ENCODE results near the gene TMEM182. TPM values are rescaled to one million over a fixed set of nuclear protein-coding genes. Genes with fewer than 3 reads are reported as not detected.
A peak's percentile ranks its signal among the peaks of the same experiment; 100 is the strongest.

TMEM182 gene
- total RNA-seq, 5 donors from 2014 or later (not counting 1 experiment from before 2014, with no cell fraction given) = 3.3 to 6.9 (median 5.7) TPM

DNA sequence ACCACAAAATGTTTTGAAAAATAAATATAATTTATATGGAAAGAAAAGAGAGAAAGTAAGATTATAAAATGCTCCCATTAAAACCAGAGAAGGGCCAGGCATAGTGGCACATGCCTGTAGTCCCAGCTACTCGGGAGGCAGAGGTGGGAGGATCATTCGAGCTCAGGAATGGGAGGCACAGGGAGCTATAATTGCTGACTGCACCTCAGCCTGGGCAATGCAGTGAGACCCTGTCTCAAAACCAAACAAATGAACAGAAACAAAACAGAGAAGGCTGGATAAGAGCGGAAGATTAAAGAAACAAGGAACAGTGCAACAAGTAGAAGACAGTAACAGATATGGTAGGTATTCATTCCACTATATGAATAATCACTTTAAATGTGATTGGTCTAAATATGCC is 18.6 kb upstream of the TMEM182 start:
- H3K27ac Mint-ChIP-seq = no peak overlapping the region
- H3K4me3 Mint-ChIP-seq = no peak overlapping the region
- peaks cover 4 to 8% (median 5%) of the 10 kb centered on the region in 3 donors for H3K4me1 Mint-ChIP-seq
- H3K4me3 ChIP-seq (ENCODE audit: control insufficient read depth in 1 of 2, extremely low read depth in 1 of 2, low read length in 1 of 2) = no peak overlapping the region
- H3K36me3 ChIP-seq (ENCODE audit: control insufficient read depth in 2 of 2, extremely low read depth in 1 of 2, insufficient read depth in 1 of 2, low read length in 1 of 2) = no peaks in the 10 kb centered on the region
- peaks cover 23% of the 10 kb centered on the region for H3K36me3 Mint-ChIP-seq
- WGBS (ENCODE audit: insufficient coverage) = 100% methylated on average over 2 of the region's 3 CpGs
- H3K27me3 Mint-ChIP-seq = no peaks in the 10 kb centered on the region
- H3K9me3 Mint-ChIP-seq = peaks cover 0 to 11% (median 5%) of the 10 kb centered on the region in 3 donors
- ChIA-PET POLR2A (no interaction called here), CTCF (interaction anchor here in 1 of 2 donors (1.1 kb wide), 1 partner anchor 10 kb away, joined by 4 read pairs; no protein-coding TSS in a partner anchor)
- no peaks in the 10 kb centered on the region for H3K27me3 ChIP-seq (replicated peaks in 1 of 2; ENCODE audit: control insufficient read depth in 2 of 2, extremely low read depth in 1 of 2, insufficient read depth in 2 of 2, low read length in 1 of 2)
- DNase-seq (no peak), ATAC-seq (replicated peaks in 1 of 4) (no peak)
- H3K9me3 ChIP-seq = no peaks in the 10 kb centered on the region
- no peak overlapping the region for H3K27ac ChIP-seq (ENCODE audit: low read length)
- no peaks in the 10 kb centered on the region for H3K4me1 ChIP-seq (ENCODE audit: control insufficient read depth in 1 of 2, extremely low read depth in 1 of 2, insufficient read depth in 2 of 2, low read length in 2 of 2)

DNA sequence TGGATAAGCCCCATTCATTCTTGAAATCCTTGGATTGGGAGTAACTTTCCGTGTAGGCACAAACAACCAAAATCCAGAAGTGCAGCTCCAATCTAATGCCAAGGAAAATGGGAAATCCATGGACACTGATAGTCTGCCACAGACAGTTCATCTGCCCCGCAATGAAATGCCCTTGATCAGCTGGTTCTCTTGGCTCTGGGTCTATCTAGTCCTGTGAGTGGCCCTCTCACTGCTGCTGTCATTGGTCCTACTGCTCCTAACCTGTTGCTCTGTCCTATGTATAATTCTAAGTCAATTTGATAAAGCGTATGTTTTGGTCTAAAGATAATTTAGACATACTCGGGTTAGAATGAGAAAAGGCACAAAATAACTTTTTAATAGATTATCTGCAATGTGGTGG is 13.7 kb upstream of the TMEM182 start:
- Mint-ChIP-seq H3K4me1 (no peaks in the 10 kb centered on the region), H3K4me3 (no peak overlapping the region), H3K27me3 (no peaks in the 10 kb centered on the region), H3K9me3 (peaks cover 0 to 11% (median 5%) of the 10 kb centered on the region in 3 donors), H3K27ac (no peak overlapping the region), H3K36me3 (peaks cover 14% of the 10 kb centered on the region)
- Histone ChIP-seq H3K4me3 (ENCODE audit: control insufficient read depth in 1 of 2, extremely low read depth in 1 of 2, low read length in 1 of 2) (no peak overlapping the region), H3K27ac (ENCODE audit: low read length) (no peak overlapping the region), H3K27me3 (replicated peaks in 1 of 2; ENCODE audit: control insufficient read depth in 2 of 2, extremely low read depth in 1 of 2, insufficient read depth in 2 of 2, low read length in 1 of 2) (no peaks in the 10 kb centered on the region), H3K36me3 (ENCODE audit: control insufficient read depth in 2 of 2, extremely low read depth in 1 of 2, insufficient read depth in 1 of 2, low read length in 1 of 2) (no peaks in the 10 kb centered on the region), H3K9me3 (no peaks in the 10 kb centered on the region), H3K4me1 (ENCODE audit: control insufficient read depth in 1 of 2, extremely low read depth in 1 of 2, insufficient read depth in 2 of 2, low read length in 2 of 2) (no peaks in the 10 kb centered on the region)
- ChIA-PET POLR2A (no interaction called here), CTCF (no interaction called here)
- WGBS (ENCODE audit: insufficient coverage) = 92% methylated on average over 2 of the region's 4 CpGs
- ATAC-seq (replicated peaks in 1 of 4) = no peak
- DNase-seq = no peak

DNA sequence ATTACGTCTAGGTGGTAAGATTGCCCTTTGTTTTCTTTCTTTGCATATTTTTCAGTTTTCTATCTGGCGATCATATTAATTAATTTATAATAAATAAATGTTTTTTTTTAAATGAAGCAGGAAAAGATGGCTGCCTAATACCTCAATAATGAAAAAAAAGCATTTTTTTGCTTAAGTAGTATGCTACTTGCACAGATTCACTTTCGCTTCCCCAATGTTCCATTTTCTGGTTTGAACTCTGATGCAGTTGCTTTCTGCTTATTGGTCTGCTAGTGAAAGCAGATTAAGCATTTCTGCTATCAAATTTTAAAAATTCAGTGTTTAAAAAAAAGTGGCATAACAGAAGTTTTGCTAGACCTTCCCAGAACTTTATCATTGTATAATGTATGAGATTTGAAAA is 11.9 kb upstream of the TMEM182 start:
- Mint-ChIP-seq H3K36me3 (peaks cover 10% of the 10 kb centered on the region), H3K4me3 (no peak overlapping the region)
- H3K4me3 ChIP-seq (ENCODE audit: control insufficient read depth in 1 of 2, extremely low read depth in 1 of 2, low read length in 1 of 2) = no peak overlapping the region

DNA sequence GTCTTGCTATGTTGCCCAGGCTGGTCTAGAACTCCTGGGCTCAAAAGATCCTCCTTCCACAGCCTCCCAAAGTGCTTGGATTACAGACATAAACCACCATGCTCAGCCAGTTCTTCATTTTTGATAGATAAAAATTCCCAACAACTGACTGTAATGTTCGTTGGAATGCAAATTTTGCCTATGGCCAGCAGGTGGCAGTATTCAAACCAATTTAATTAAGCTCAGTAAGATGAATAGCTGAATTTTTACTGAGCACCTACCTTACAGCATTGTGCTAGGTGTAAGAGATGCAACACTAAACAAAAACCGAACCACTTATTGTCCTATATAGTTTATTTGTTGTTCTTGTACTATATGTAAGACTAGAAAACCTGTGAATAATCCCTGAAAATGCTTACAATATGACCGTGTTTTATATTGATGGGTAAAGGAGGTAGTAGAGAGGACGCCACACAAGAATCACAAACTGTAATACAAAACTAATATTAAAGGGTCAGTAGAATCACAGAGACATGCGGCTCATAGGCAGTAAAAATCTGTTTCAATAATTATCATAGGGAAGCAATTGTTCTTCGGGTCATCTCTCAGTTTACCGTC is 8.2 kb upstream of the TMEM182 start:
- H3K27ac Mint-ChIP-seq = no peak overlapping the region
- H3K4me3 Mint-ChIP-seq = no peak overlapping the region
- no peaks in the 10 kb centered on the region for H3K4me1 Mint-ChIP-seq
- Histone ChIP-seq H3K4me1 (ENCODE audit: control insufficient read depth in 1 of 2, extremely low read depth in 1 of 2, insufficient read depth in 2 of 2, low read length in 2 of 2) (no peaks in the 10 kb centered on the region), H3K4me3 (ENCODE audit: control insufficient read depth in 1 of 2, extremely low read depth in 1 of 2, low read length in 1 of 2) (no peak overlapping the region), H3K27ac (ENCODE audit: low read length) (no peak overlapping the region), H3K36me3 (ENCODE audit: control insufficient read depth in 2 of 2, extremely low read depth in 1 of 2, insufficient read depth in 1 of 2, low read length in 1 of 2) (no peaks in the 10 kb centered on the region), H3K27me3 (replicated peaks in 1 of 2; ENCODE audit: control insufficient read depth in 2 of 2, extremely low read depth in 1 of 2, insufficient read depth in 2 of 2, low read length in 1 of 2) (no peaks in the 10 kb centered on the region), H3K9me3 (no peaks in the 10 kb centered on the region)
- peaks cover 13% of the 10 kb centered on the region for H3K36me3 Mint-ChIP-seq
- no peaks in the 10 kb centered on the region for H3K9me3 Mint-ChIP-seq
- DNase-seq (peak in 13 of 35 experiments; percentile 1 to 60 (median 10)), ATAC-seq (replicated peaks in 1 of 4) (peak in 1 of 4 experiments; percentile 29)
- ChIA-PET CTCF (interaction anchor here (0.6 to 4.0 kb wide), 21 partner anchors 8 to 1668 kb away, joined by 3 to 50 read pairs (median 4); partner anchors contain the start of gene TMEM182 (in 1 of the 2)), POLR2A (interaction anchor here in 1 of 2 donors (1.0 kb wide), 1 partner anchor 20 kb away, joined by 3 read pairs; no protein-coding TSS in a partner anchor)
- no peaks in the 10 kb centered on the region for H3K27me3 Mint-ChIP-seq
- no CpG with 5 or more reads among the region's 7 CpGs for WGBS (ENCODE audit: insufficient coverage)

More for the DNA sequence above, 11.9 kb upstream of the TMEM182 start:
- Mint-ChIP-seq H3K27me3 (no peaks in the 10 kb centered on the region), H3K27ac (no peak overlapping the region), H3K4me1 (no peaks in the 10 kb centered on the region), H3K9me3 (peaks cover 0 to 5% (median 2%) of the 10 kb centered on the region in 3 donors)
- DNase-seq (no peak), ATAC-seq (replicated peaks in 1 of 4) (no peak)
- Histone ChIP-seq H3K27me3 (replicated peaks in 1 of 2; ENCODE audit: control insufficient read depth in 2 of 2, extremely low read depth in 1 of 2, insufficient read depth in 2 of 2, low read length in 1 of 2) (no peaks in the 10 kb centered on the region), H3K27ac (ENCODE audit: low read length) (no peak overlapping the region), H3K36me3 (ENCODE audit: control insufficient read depth in 2 of 2, extremely low read depth in 1 of 2, insufficient read depth in 1 of 2, low read length in 1 of 2) (no peaks in the 10 kb centered on the region), H3K4me1 (ENCODE audit: control insufficient read depth in 1 of 2, extremely low read depth in 1 of 2, insufficient read depth in 2 of 2, low read length in 2 of 2) (no peaks in the 10 kb centered on the region), H3K9me3 (no peaks in the 10 kb centered on the region)
- ChIA-PET POLR2A (no interaction called here), CTCF (interaction anchor here in 1 of 2 donors (0.5 kb wide), 2 partner anchors 56 to 1145 kb away, joined by 3 read pairs; no protein-coding TSS in a partner anchor)
- whole genome bisulfite sequencing (ENCODE audit: insufficient coverage) = 100% methylated on average over 1 of the region's 3 CpGs

DNA sequence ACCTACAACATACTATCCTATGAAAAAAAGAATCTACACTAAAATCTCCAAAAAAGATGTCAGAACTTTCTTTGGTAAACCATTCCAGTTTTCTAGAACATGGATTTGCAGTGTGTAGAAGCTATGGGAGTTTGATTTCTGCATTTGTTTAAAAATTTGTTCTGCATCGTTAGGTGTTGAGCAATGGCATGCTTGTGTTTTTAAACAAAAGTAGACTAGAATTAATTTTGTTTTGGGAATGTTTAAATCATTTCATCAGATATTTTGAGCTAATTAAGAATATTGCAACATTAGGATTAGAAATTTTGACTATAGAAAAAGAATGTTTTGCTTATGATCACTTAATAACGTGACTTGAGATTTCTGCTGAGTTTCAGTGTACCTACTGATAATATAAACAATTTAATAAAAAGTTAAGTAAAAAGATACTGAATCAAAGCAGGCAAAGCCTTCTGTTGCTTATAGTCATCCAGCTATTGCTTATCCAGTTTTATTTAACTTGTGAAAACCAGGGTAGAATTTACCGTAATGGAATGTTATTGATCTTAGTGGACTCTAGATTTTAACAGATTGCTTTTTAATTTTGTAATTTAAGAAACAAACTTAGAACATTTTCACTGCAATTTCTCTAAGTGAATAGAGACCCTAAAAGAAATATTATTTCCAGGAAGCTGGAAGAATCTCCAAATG is 7.2 kb upstream of the TMEM182 start:
- ChIA-PET CTCF (interaction anchor here (0.7 to 4.0 kb wide), 8 partner anchors 9 to 59 kb away, joined by 3 to 50 read pairs (median 6); a partner anchor contains a TSS), POLR2A (no interaction called here)
- no peak overlapping the region for H3K4me3 Mint-ChIP-seq
- ATAC-seq (replicated peaks in 1 of 4) (no peak), DNase-seq (no peak)
- H3K9me3 ChIP-seq = no peaks in the 10 kb centered on the region
- H3K27me3 ChIP-seq (replicated peaks in 1 of 2; ENCODE audit: control insufficient read depth in 2 of 2, extremely low read depth in 1 of 2, insufficient read depth in 2 of 2, low read length in 1 of 2) = no peaks in the 10 kb centered on the region
- no peaks in the 10 kb centered on the region for H3K27me3 Mint-ChIP-seq
- no peaks in the 10 kb centered on the region for H3K4me1 ChIP-seq (ENCODE audit: control insufficient read depth in 1 of 2, extremely low read depth in 1 of 2, insufficient read depth in 2 of 2, low read length in 2 of 2)
- peaks cover 13% of the 10 kb centered on the region for H3K36me3 Mint-ChIP-seq
- WGBS (ENCODE audit: insufficient coverage) = no CpG with 5 or more reads among the region's 3 CpGs
- no peak overlapping the region for H3K4me3 ChIP-seq (ENCODE audit: control insufficient read depth in 1 of 2, extremely low read depth in 1 of 2, low read length in 1 of 2)
- H3K4me1 Mint-ChIP-seq = no peaks in the 10 kb centered on the region
- H3K9me3 Mint-ChIP-seq = no peaks in the 10 kb centered on the region
- no peaks in the 10 kb centered on the region for H3K36me3 ChIP-seq (ENCODE audit: control insufficient read depth in 2 of 2, extremely low read depth in 1 of 2, insufficient read depth in 1 of 2, low read length in 1 of 2)
- no peak overlapping the region for H3K27ac ChIP-seq (ENCODE audit: low read length)
- H3K27ac Mint-ChIP-seq = no peak overlapping the region

DNA sequence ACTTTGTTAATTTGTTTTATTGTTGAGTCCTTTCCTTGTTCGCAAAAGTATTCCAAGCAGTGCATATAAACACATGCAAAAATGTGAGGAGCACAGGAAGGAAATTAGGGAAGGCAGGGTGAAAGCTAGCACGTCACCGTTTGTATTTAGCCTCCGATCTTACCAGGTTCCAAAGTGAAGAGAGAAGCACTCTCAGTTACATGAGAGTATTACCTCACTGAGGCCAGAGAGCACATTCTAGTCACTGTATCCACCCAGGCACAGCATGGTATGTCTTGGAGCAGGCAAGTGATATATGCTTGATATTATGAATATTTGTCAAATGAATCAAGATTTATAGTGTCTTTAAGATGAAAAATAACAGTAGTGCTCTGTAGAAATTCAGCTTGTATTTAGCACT is 6.5 kb upstream of the TMEM182 start:
- Histone ChIP-seq H3K9me3 (no peaks in the 10 kb centered on the region), H3K4me3 (ENCODE audit: control insufficient read depth in 1 of 2, extremely low read depth in 1 of 2, low read length in 1 of 2) (no peak overlapping the region), H3K36me3 (ENCODE audit: control insufficient read depth in 2 of 2, extremely low read depth in 1 of 2, insufficient read depth in 1 of 2, low read length in 1 of 2) (no peaks in the 10 kb centered on the region), H3K4me1 (ENCODE audit: control insufficient read depth in 1 of 2, extremely low read depth in 1 of 2, insufficient read depth in 2 of 2, low read length in 2 of 2) (no peaks in the 10 kb centered on the region), H3K27me3 (replicated peaks in 1 of 2; ENCODE audit: control insufficient read depth in 2 of 2, extremely low read depth in 1 of 2, insufficient read depth in 2 of 2, low read length in 1 of 2) (no peaks in the 10 kb centered on the region), H3K27ac (ENCODE audit: low read length) (no peak overlapping the region)
- H3K4me1 Mint-ChIP-seq = no peaks in the 10 kb centered on the region
- WGBS (ENCODE audit: insufficient coverage) = no CpG with 5 or more reads among the region's 4 CpGs
- peaks cover 13% of the 10 kb centered on the region for H3K36me3 Mint-ChIP-seq
- no peak overlapping the region for H3K4me3 Mint-ChIP-seq
- ChIA-PET CTCF (interaction anchor here (0.7 to 4.0 kb wide), 4 partner anchors 8 to 58 kb away, joined by 3 to 50 read pairs (median 6); a partner anchor contains a TSS), POLR2A (no interaction called here)
- no peak overlapping the region for H3K27ac Mint-ChIP-seq
- H3K27me3 Mint-ChIP-seq = no peaks in the 10 kb centered on the region
- DNase-seq (no peak), ATAC-seq (replicated peaks in 1 of 4) (no peak)
- H3K9me3 Mint-ChIP-seq = no peaks in the 10 kb centered on the region
